Liver (tissue), 9 donors: Measurements from ENCODE around the gene PHF2. TPM values are rescaled to one million over a fixed set of nuclear protein-coding genes. Genes with fewer than 3 reads are reported as not detected.

Experiments used
- DNase-seq: peaks from one replicate; pipeline ENCODE4 v3.0.0-alpha.2; 2017; ENCODE audit warnings: low spot score
- H3K27ac ChIP-seq, 2 donors: one replicate each; pipeline ENCODE4 v1.7.0; 2013; ENCODE audit warnings: inconsistent platforms in 2 of 2, low read length in 2 of 2, control low read depth in 1 of 2, low read depth in 1 of 2, mild to moderate bottlenecking in 1 of 2
- H3K27me3 ChIP-seq, 4 donors: one replicate each; pipeline versions ENCODE4 v1.6.1 to v1.7.0; 2013; ENCODE audit warnings: low read length in 3 of 4, inconsistent platforms in 1 of 4, mild to moderate bottlenecking in 1 of 4, moderate library complexity in 1 of 4; ENCODE audit not compliant: control insufficient read depth in 4 of 4, insufficient read depth in 4 of 4
- H3K36me3 ChIP-seq, 4 donors: one replicate each; pipeline versions ENCODE4 v1.6.1 to v1.7.0; 2013; ENCODE audit warnings: low read length in 3 of 4, mild to moderate bottlenecking in 3 of 4, low read depth in 1 of 4, moderate library complexity in 1 of 4; ENCODE audit not compliant: control insufficient read depth in 4 of 4, insufficient read depth in 3 of 4
- H3K4me1 ChIP-seq, 4 donors: one replicate each; pipeline versions ENCODE4 v1.6.1 to v1.7.0; 2013; ENCODE audit warnings: low read length in 3 of 4, mild to moderate bottlenecking in 3 of 4, moderate library complexity in 1 of 4; ENCODE audit not compliant: control insufficient read depth in 4 of 4, insufficient read depth in 4 of 4
- H3K4me3 ChIP-seq, 3 donors: one replicate each; pipeline versions ENCODE4 v1.6.1 to v1.7.0; 2013; ENCODE audit warnings: low read length in 3 of 3, control low read depth in 1 of 3, low read depth in 1 of 3, mild to moderate bottlenecking in 1 of 3
- H3K9ac ChIP-seq, 2 donors: one replicate each; pipeline ENCODE4 v1.7.0; 2013; ENCODE audit warnings: low read length in 2 of 2, mild to moderate bottlenecking in 2 of 2, moderate library complexity in 2 of 2, control low read depth in 1 of 2, low read depth in 1 of 2
- H3K9me3 ChIP-seq, 4 donors: one replicate each; pipeline versions ENCODE4 v1.6.1 to v1.7.0; 2013; ENCODE audit warnings: low read length in 3 of 4; ENCODE audit not compliant: control insufficient read depth in 4 of 4
- EGR1 ChIP-seq, 2 donors: IDR thresholded peaks; 2 replicates each; pipeline ENCODE4 v1.6.1; 2016 to 2018; ENCODE audit warnings: antibody characterized with exemption in 2 of 2, low read depth in 2 of 2
- FOXA1 ChIP-seq: IDR thresholded peaks from 2 replicates; pipeline ENCODE4 v1.6.1; 2016; ENCODE audit warnings: antibody characterized with exemption
- FOXA2 ChIP-seq: IDR thresholded peaks from 2 replicates; pipeline ENCODE4 v1.6.1; 2016; ENCODE audit warnings: antibody characterized with exemption
- GABPA ChIP-seq, 2 donors: IDR thresholded peaks in 1 of 2; conservative IDR thresholded peaks in 1 of 2; 2 replicates each; pipeline ENCODE4 v1.6.1; 2016; ENCODE audit warnings: antibody characterized with exemption in 2 of 2, mild to moderate bottlenecking in 1 of 2, moderate library complexity in 1 of 2
- HNF4A ChIP-seq, 2 donors: conservative IDR thresholded peaks; 2 replicates each; pipeline ENCODE4 v1.6.1; 2016; ENCODE audit warnings: antibody characterized with exemption in 2 of 2, mild to moderate bottlenecking in 2 of 2
- HNF4G ChIP-seq: IDR thresholded peaks from 2 replicates; pipeline ENCODE4 v1.6.1; 2016; ENCODE audit warnings: antibody characterized with exemption
- JUND ChIP-seq, 2 donors: IDR thresholded peaks; 2 replicates each; pipeline ENCODE4 v1.6.1; 2016; ENCODE audit warnings: antibody characterized with exemption in 2 of 2
- NR2F2 ChIP-seq: IDR thresholded peaks from 2 replicates; pipeline ENCODE4 v1.6.1; 2016; ENCODE audit warnings: antibody characterized with exemption
- RAD21 ChIP-seq, 2 donors: IDR thresholded peaks; 2 replicates each; pipeline ENCODE4 v1.6.1; 2016; ENCODE audit warnings: antibody characterized with exemption in 2 of 2, mild to moderate bottlenecking in 2 of 2
- RXRA ChIP-seq, 2 donors: IDR thresholded peaks; 2 replicates each; pipeline ENCODE4 v1.6.1; 2017 to 2018; ENCODE audit warnings: antibody characterized with exemption in 2 of 2, mild to moderate bottlenecking in 1 of 2
- SP1 ChIP-seq: IDR thresholded peaks from 2 replicates; pipeline ENCODE4 v1.6.1; 2018; ENCODE audit warnings: antibody characterized with exemption, mild to moderate bottlenecking
- TAF1 ChIP-seq: conservative IDR thresholded peaks from 2 replicates; pipeline ENCODE4 v1.6.1; 2016; ENCODE audit warnings: antibody characterized with exemption, mild to moderate bottlenecking
- YY1 ChIP-seq: IDR thresholded peaks from 2 replicates; pipeline ENCODE4 v1.6.1; 2016; ENCODE audit warnings: antibody characterized with exemption, mild to moderate bottlenecking
- WGBS: extraction: QIAGEN DNeasy Blood & Tissue Kit; methylation state at CpG from one replicate; pipeline ENCODE4 v1.1.7; 2013; 5-methylcytosine and 5-hydroxymethylcytosine counted together
- polyA plus RNA-seq, 2 donors: library from polyadenylated mRNA; stranded (reverse) in 1 of 2; unstranded in 1 of 2; fragments of 200-250 nt in 1 of 2; fragments of >200 nt in 1 of 2; fragmentation: Nextera tagmentation in 1 of 2; extraction: Ambion mirVana in 1 of 2; gene quantifications; one replicate each; pipeline versions ENCODE4 v1.2.1 to v1.2.3, GENCODE V29; 2013 to 2015
- total RNA-seq, 2 donors: library from RNA; depleted of rRNA; stranded (reverse); fragments of >200 nt; gene quantifications; one replicate each; pipeline ENCODE4 v1.2.3, GENCODE V29; 2014
- TF ChIP-seq, protein P1 (sequence below): IDR thresholded peaks from 2 replicates; pipeline ENCODE4 v1.6.1; 2016; ENCODE audit warnings: antibody characterized with exemption, mild to moderate bottlenecking
- TF ChIP-seq, protein P2 (sequence below): IDR thresholded peaks from 2 replicates; pipeline ENCODE4 v1.6.1; 2016; ENCODE audit warnings: antibody characterized with exemption
- TF ChIP-seq, protein P3 (sequence below): IDR thresholded peaks from 2 replicates; pipeline ENCODE4 v1.6.1; 2016; ENCODE audit warnings: antibody characterized with exemption
- TF ChIP-seq, protein P4 (sequence below): IDR thresholded peaks from 2 replicates; pipeline ENCODE4 v1.6.1; 2016; ENCODE audit warnings: antibody characterized with exemption
- TF ChIP-seq, protein P5 (sequence below): fragments of 150-350 bp; IDR thresholded peaks from 2 replicates; pipeline ENCODE4 v1.5.1; 2017; ENCODE audit warnings: improper control_type of control experiment, low read depth, low read length; ENCODE audit not compliant: missing input control
- donor health status: healthy.
- donor health status: healthy.
- donor health status: healthy.
- donor health status: healthy.
- donor health status: healthy.

PHF2 gene
- total and polyA plus RNA-seq, 4 donors, result 2.3 to 8.6 (median 6.7) TPM

DNA sequence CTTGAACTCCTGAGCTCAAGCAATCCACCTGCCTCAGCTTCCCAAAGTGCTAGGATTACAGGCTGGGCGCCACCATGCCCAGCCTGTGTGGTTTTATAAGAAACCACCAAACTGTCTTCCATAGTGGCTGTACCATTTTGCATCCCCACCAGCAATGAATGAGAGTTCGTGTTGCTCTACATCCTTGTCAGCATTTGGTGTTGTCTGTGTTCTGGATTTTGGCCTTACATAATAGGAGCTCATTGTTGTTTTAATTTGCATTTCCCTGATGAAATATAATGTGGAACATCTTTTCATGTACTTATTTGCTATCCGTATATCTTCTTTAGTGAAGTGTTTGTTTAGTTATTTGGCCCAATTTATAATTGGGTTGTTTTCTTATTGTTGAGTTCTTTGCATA is 29.8 kb downstream of the PHF2 start:
- WGBS, result 65% methylated on average over 3 of the region's 3 CpGs
- Histone ChIP-seq H3K9me3 (peaks cover 0 to 2% (median 0%) of the 10 kb centered on the region in 4 donors), H3K36me3 (no peaks in the 10 kb centered on the region), H3K4me1 (no peaks in the 10 kb centered on the region), H3K9ac (no peak overlapping the region), H3K4me3 (no peak overlapping the region), H3K27me3 (no peaks in the 10 kb centered on the region), H3K27ac (no peak overlapping the region)
- no peak for DNase-seq
- no peak for TF ChIP-seq YY1
- TF ChIP-seq SP1, result no peak
- no peak for TF ChIP-seq HNF4G
- no peak for TF ChIP-seq RXRA (IDR thresholded peaks at IDR 0.05)
- TF ChIP-seq, protein P1, sequence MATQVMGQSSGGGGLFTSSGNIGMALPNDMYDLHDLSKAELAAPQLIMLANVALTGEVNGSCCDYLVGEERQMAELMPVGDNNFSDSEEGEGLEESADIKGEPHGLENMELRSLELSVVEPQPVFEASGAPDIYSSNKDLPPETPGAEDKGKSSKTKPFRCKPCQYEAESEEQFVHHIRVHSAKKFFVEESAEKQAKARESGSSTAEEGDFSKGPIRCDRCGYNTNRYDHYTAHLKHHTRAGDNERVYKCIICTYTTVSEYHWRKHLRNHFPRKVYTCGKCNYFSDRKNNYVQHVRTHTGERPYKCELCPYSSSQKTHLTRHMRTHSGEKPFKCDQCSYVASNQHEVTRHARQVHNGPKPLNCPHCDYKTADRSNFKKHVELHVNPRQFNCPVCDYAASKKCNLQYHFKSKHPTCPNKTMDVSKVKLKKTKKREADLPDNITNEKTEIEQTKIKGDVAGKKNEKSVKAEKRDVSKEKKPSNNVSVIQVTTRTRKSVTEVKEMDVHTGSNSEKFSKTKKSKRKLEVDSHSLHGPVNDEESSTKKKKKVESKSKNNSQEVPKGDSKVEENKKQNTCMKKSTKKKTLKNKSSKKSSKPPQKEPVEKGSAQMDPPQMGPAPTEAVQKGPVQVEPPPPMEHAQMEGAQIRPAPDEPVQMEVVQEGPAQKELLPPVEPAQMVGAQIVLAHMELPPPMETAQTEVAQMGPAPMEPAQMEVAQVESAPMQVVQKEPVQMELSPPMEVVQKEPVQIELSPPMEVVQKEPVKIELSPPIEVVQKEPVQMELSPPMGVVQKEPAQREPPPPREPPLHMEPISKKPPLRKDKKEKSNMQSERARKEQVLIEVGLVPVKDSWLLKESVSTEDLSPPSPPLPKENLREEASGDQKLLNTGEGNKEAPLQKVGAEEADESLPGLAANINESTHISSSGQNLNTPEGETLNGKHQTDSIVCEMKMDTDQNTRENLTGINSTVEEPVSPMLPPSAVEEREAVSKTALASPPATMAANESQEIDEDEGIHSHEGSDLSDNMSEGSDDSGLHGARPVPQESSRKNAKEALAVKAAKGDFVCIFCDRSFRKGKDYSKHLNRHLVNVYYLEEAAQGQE, result no peak
- TF ChIP-seq GABPA (IDR thresholded peaks at IDR 0.05 in 1 of 2, conservative IDR thresholded peaks at IDR 0.05 in 1 of 2), result no peak
- no peak for TF ChIP-seq TAF1
- TF ChIP-seq NR2F2, result no peak
- TF ChIP-seq, protein P2, sequence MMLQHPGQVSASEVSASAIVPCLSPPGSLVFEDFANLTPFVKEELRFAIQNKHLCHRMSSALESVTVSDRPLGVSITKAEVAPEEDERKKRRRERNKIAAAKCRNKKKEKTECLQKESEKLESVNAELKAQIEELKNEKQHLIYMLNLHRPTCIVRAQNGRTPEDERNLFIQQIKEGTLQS, result no peak
- TF ChIP-seq, protein P3, sequence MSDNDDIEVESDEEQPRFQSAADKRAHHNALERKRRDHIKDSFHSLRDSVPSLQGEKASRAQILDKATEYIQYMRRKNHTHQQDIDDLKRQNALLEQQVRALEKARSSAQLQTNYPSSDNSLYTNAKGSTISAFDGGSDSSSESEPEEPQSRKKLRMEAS, result no peak
- no peak for TF ChIP-seq HNF4A (conservative IDR thresholded peaks at IDR 0.05)
- TF ChIP-seq FOXA1, result no peak
- no peak for TF ChIP-seq FOXA2

DNA sequence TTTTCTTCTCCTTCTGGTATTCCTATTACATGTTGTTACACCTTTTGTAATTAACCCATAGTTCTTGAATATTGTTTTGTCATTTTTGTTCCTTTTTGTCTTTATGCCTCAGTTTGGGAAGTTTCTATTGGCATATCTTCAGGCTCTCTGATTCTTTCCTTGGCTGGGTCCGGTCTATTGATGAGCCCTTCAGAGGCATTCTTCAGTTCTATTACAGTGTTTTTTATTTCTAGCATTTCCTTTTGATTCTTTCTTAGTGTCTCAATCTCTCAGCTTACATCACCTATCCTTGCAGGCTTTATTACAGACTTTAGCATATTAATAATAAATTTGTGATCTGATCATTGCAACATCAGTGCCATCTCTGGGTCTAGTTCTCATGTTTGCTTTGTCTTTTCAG is 33.8 kb downstream of the PHF2 start:
- no peaks in the 10 kb centered on the region for H3K27me3 ChIP-seq
- TF ChIP-seq RAD21 (IDR thresholded peaks at IDR 0.05), result no peak
- TF ChIP-seq, protein P4, sequence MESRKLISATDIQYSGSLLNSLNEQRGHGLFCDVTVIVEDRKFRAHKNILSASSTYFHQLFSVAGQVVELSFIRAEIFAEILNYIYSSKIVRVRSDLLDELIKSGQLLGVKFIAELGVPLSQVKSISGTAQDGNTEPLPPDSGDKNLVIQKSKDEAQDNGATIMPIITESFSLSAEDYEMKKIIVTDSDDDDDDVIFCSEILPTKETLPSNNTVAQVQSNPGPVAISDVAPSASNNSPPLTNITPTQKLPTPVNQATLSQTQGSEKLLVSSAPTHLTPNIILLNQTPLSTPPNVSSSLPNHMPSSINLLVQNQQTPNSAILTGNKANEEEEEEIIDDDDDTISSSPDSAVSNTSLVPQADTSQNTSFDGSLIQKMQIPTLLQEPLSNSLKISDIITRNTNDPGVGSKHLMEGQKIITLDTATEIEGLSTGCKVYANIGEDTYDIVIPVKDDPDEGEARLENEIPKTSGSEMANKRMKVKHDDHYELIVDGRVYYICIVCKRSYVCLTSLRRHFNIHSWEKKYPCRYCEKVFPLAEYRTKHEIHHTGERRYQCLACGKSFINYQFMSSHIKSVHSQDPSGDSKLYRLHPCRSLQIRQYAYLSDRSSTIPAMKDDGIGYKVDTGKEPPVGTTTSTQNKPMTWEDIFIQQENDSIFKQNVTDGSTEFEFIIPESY, result no peak
- no peak for TF ChIP-seq NR2F2
- no peak for TF ChIP-seq JUND (IDR thresholded peaks at IDR 0.05)
- TF ChIP-seq FOXA1, result no peak
- no peak for TF ChIP-seq EGR1 (IDR thresholded peaks at IDR 0.05; ENCODE audit: low read depth in 2 of 2)
- no peak for TF ChIP-seq HNF4G
- TF ChIP-seq SP1, result no peak
- no peak for TF ChIP-seq FOXA2
- no peak for TF ChIP-seq RXRA (IDR thresholded peaks at IDR 0.05)
- no peak for TF ChIP-seq YY1
- TF ChIP-seq TAF1, result no peak
- TF ChIP-seq GABPA (IDR thresholded peaks at IDR 0.05 in 1 of 2, conservative IDR thresholded peaks at IDR 0.05 in 1 of 2), result no peak
- no peak for TF ChIP-seq HNF4A (conservative IDR thresholded peaks at IDR 0.05)
- TF ChIP-seq, protein P2, result no peak
- TF ChIP-seq, protein P3, result no peak
- TF ChIP-seq, protein P5, sequence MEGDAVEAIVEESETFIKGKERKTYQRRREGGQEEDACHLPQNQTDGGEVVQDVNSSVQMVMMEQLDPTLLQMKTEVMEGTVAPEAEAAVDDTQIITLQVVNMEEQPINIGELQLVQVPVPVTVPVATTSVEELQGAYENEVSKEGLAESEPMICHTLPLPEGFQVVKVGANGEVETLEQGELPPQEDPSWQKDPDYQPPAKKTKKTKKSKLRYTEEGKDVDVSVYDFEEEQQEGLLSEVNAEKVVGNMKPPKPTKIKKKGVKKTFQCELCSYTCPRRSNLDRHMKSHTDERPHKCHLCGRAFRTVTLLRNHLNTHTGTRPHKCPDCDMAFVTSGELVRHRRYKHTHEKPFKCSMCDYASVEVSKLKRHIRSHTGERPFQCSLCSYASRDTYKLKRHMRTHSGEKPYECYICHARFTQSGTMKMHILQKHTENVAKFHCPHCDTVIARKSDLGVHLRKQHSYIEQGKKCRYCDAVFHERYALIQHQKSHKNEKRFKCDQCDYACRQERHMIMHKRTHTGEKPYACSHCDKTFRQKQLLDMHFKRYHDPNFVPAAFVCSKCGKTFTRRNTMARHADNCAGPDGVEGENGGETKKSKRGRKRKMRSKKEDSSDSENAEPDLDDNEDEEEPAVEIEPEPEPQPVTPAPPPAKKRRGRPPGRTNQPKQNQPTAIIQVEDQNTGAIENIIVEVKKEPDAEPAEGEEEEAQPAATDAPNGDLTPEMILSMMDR, result no peak
- TF ChIP-seq, protein P1, result no peak
- H3K4me1 ChIP-seq, result no peaks in the 10 kb centered on the region
- H3K9me3 ChIP-seq, result peaks cover 0 to 2% (median 0%) of the 10 kb centered on the region in 4 donors
- H3K27ac ChIP-seq, result no peak overlapping the region
- H3K4me3 ChIP-seq, result no peak overlapping the region
- DNase-seq, result no peak
- H3K9ac ChIP-seq, result no peak overlapping the region
- H3K36me3 ChIP-seq, result no peaks in the 10 kb centered on the region
- WGBS, result 97% methylated on average over 1 of the region's 1 CpG
